ENCODE data around the gene RAB3GAP2. TPM values are rescaled to one million over a fixed set of nuclear protein-coding genes. Genes with fewer than 3 reads are reported as not detected.
A peak's percentile ranks its signal among the peaks of the same experiment; 100 is the strongest.
"Not testable (repeated sequence)": the region's sequence is repeated elsewhere in the genome, so short reads cannot be mapped to it uniquely, and the experiment has no call there.

Gene RAB3GAP2
- total and polyA plus RNA-seq, 8 donors, result 34.9 to 43.8 (median 36.2) TPM

GRCh38 chr1:220239966-220240365, 32.3 kb downstream of the RAB3GAP2 start:
- no peaks in the 10 kb centered on the region for H3K9me3 ChIP-seq
- no peak overlapping the region for H3K4me3 ChIP-seq

GRCh38 chr1:220239213-220239612, 33.0 kb downstream of the RAB3GAP2 start:
- H3K27me3 ChIP-seq, result no peaks in the 10 kb centered on the region
- ATAC-seq (no peak), DNase-seq (no peak)
- no peak overlapping the region for H3K27ac ChIP-seq
- no peak overlapping the region for H3K4me3 ChIP-seq
- TF ChIP-seq CTCF (IDR thresholded peaks at IDR 0.05), result no peak
- H3K9me3 ChIP-seq, result no peaks in the 10 kb centered on the region
- intact Hi-C loops (cut with DNase I), result no loop called here
- no peaks in the 10 kb centered on the region for H3K36me3 ChIP-seq
- peaks cover 0 to 5% of the 10 kb centered on the region in 2 donors for H3K4me1 ChIP-seq

More at GRCh38 chr1:220239966-220240365, 32.3 kb downstream of the RAB3GAP2 start:
- Histone ChIP-seq H3K4me1 (peaks cover 0 to 5% of the 10 kb centered on the region in 2 donors), H3K36me3 (no peaks in the 10 kb centered on the region), H3K27ac (no peak overlapping the region), H3K27me3 (no peaks in the 10 kb centered on the region)
- intact Hi-C loops (cut with DNase I), result no loop called here
- DNase-seq (no peak), ATAC-seq (no peak)
- no peak for TF ChIP-seq CTCF (IDR thresholded peaks at IDR 0.05)

- H3K27ac ChIP-seq; intact Hi-C loops (cut with DNase I); ATAC-seq; H3K9me3 ChIP-seq; H3K4me3 ChIP-seq; H3K27me3 ChIP-seq; H3K4me1 ChIP-seq; H3K36me3 ChIP-seq; DNase-seq: not testable (repeated sequence)
Measured at GRCh38 chr1:220236278-220236677, 36.0 kb downstream of the RAB3GAP2 start.

- TF ChIP-seq CTCF (IDR thresholded peaks at IDR 0.05), result no peak
- no peak overlapping the region for H3K27ac ChIP-seq
- no peak overlapping the region for H3K4me3 ChIP-seq
- peaks cover 0 to 8% of the 10 kb centered on the region in 2 donors for H3K36me3 ChIP-seq
- H3K4me1 ChIP-seq, result peaks cover 0 to 5% of the 10 kb centered on the region in 2 donors
- intact Hi-C loops (cut with DNase I), result no loop called here
- peak; percentile 66 for ATAC-seq
- H3K9me3 ChIP-seq, result no peaks in the 10 kb centered on the region
- no peak for DNase-seq
- H3K27me3 ChIP-seq, result no peaks in the 10 kb centered on the region
Measured at GRCh38 chr1:220235462-220235861, 36.8 kb downstream of the RAB3GAP2 start.

GRCh38 chr1:220233927-220234326, 38.3 kb downstream of the RAB3GAP2 start:
- H3K36me3 ChIP-seq, result peaks cover 0 to 8% of the 10 kb centered on the region in 2 donors
- H3K27ac ChIP-seq, result no peak overlapping the region
- H3K4me3 ChIP-seq, result no peak overlapping the region
- H3K4me1 ChIP-seq, result peaks cover 0 to 5% of the 10 kb centered on the region in 2 donors
- no peaks in the 10 kb centered on the region for H3K27me3 ChIP-seq
- no peak for TF ChIP-seq CTCF (IDR thresholded peaks at IDR 0.05)
- no peaks in the 10 kb centered on the region for H3K9me3 ChIP-seq
- ATAC-seq (no peak), DNase-seq (no peak)
- intact Hi-C loops (cut with DNase I), result no loop called here

GRCh38 chr1:220229771-220230170, 42.5 kb downstream of the RAB3GAP2 start:
- Histone ChIP-seq H3K27me3 (no peaks in the 10 kb centered on the region), H3K36me3 (peaks cover 0 to 8% of the 10 kb centered on the region in 2 donors), H3K4me3 (no peak overlapping the region), H3K9me3 (no peaks in the 10 kb centered on the region), H3K4me1 (no peaks in the 10 kb centered on the region), H3K27ac (no peak overlapping the region)
- ATAC-seq (no peak), DNase-seq (no peak)
- no peak for TF ChIP-seq CTCF (IDR thresholded peaks at IDR 0.05)
- intact Hi-C loops (cut with DNase I), result no loop called here
